Measurements from ENCODE around the gene CIAO3. TPM values are rescaled to one million over a fixed set of nuclear protein-coding genes. Genes with fewer than 3 reads are reported as not detected.

The CIAO3 gene
- polyA plus RNA-seq, 1 donor (not counting 4 experiments of a cell fraction or from before 2014, with no cell fraction given) = 24.9 TPM

- Histone ChIP-seq H3K4me1 (ENCODE audit: control insufficient read depth, extremely low read depth, insufficient read depth, low read length) (peaks cover 24% of the 10 kb centered on the region), H3K4me2 (ENCODE audit: control insufficient read depth, extremely low read depth, insufficient read depth, low read depth, low read length) (peak within 1 kb of the TSS; percentile 70), H3K9ac (ENCODE audit: control insufficient read depth, extremely low read depth, insufficient read depth, low read length) (peak within 1 kb of the TSS; percentile 52), H3K4me3 (ENCODE audit: control insufficient read depth in 2 of 3, extremely low read depth in 1 of 3, insufficient read depth in 2 of 3, low read depth in 1 of 3, low read length in 3 of 3) (peak within 1 kb of the TSS; percentile 54 to 72 (median 54)), H3K27me3 (ENCODE audit: control insufficient read depth, extremely low read depth, insufficient read depth, low read length) (peaks cover 18% of the 10 kb centered on the region), H3K79me2 (ENCODE audit: control insufficient read depth, insufficient read depth, low read length) (peaks cover 8% of the 10 kb centered on the region), H2AFZ (ENCODE audit: control insufficient read depth, low read length) (no peak within 1 kb of the TSS), H3K9me1 (ENCODE audit: control insufficient read depth, extremely low read depth, insufficient read depth, low read length) (no peaks in the 10 kb centered on the region), H3K9me3 (ENCODE audit: control insufficient read depth, low read depth, low read length) (no peaks in the 10 kb centered on the region), H3K27ac (ENCODE audit: control insufficient read depth, insufficient read depth, low read length) (peak within 1 kb of the TSS; percentile 20), H3K36me3 (ENCODE audit: control insufficient read depth in 2 of 2, extremely low read depth in 1 of 2, insufficient read depth in 2 of 2, low read length in 2 of 2) (no peaks in the 10 kb centered on the region), H4K20me1 (ENCODE audit: control insufficient read depth, extremely low read depth, insufficient read depth, low read length) (peaks cover 8% of the 10 kb centered on the region)
- FAIRE-seq (no peak), DNase-seq (ENCODE audit: low read depth, low spot score) (no peak)
- dilution Hi-C loops (cut with MboI; ENCODE audit: extremely low pct_ligation_motif_present, low sequenced_read_pairs) = no loop called here
- TF ChIP-seq CTCF (optimal IDR thresholded peaks at IDR 0.05 in 1 of 3, IDR thresholded peaks at IDR 0.05 in 1 of 3, conservative IDR thresholded peaks at IDR 0.05 in 1 of 3; ENCODE audit: extremely low read depth in 1 of 3, insufficient read depth in 2 of 3, low read length in 3 of 3) = no peak
Measured at GRCh38 chr16:714558-715476, 26.0 kb downstream of the CIAO3 start, which contains the start of gene METRN. Gene METRN, plus strand, starts transcription at chr16:715118. Its CDS starts 172 bp downstream, at chr16:715290.

GRCh38 chr16:714079-714478, 26.7 kb downstream of the CIAO3 start:
- no peak overlapping the region for H2AFZ ChIP-seq (ENCODE audit: control insufficient read depth, low read length)
- dilution Hi-C loops (cut with MboI; ENCODE audit: extremely low pct_ligation_motif_present, low sequenced_read_pairs) = no loop called here

More at GRCh38 chr16:714079-714478, 26.7 kb downstream of the CIAO3 start:
- no peak overlapping the region for H3K9ac ChIP-seq (ENCODE audit: control insufficient read depth, extremely low read depth, insufficient read depth, low read length)
- H3K27ac ChIP-seq (ENCODE audit: control insufficient read depth, insufficient read depth, low read length) = no peak overlapping the region
- DNase-seq (ENCODE audit: low read depth, low spot score) = no peak
- no peak overlapping the region for H3K4me3 ChIP-seq (ENCODE audit: control insufficient read depth in 2 of 3, extremely low read depth in 1 of 3, insufficient read depth in 2 of 3, low read depth in 1 of 3, low read length in 3 of 3)
- peak overlapping the region; percentile 37 for H3K4me2 ChIP-seq (ENCODE audit: control insufficient read depth, extremely low read depth, insufficient read depth, low read depth, low read length)
- H3K36me3 ChIP-seq (ENCODE audit: control insufficient read depth in 2 of 2, extremely low read depth in 1 of 2, insufficient read depth in 2 of 2, low read length in 2 of 2) = no peaks in the 10 kb centered on the region
- peaks cover 6% of the 10 kb centered on the region for H4K20me1 ChIP-seq (ENCODE audit: control insufficient read depth, extremely low read depth, insufficient read depth, low read length)
- peaks cover 26% of the 10 kb centered on the region for H3K27me3 ChIP-seq (ENCODE audit: control insufficient read depth, extremely low read depth, insufficient read depth, low read length)
- TF ChIP-seq CTCF (optimal IDR thresholded peaks at IDR 0.05 in 1 of 3, IDR thresholded peaks at IDR 0.05 in 1 of 3, conservative IDR thresholded peaks at IDR 0.05 in 1 of 3; ENCODE audit: extremely low read depth in 1 of 3, insufficient read depth in 2 of 3, low read length in 3 of 3) = no peak
- no peak for TF ChIP-seq EZH2 (IDR thresholded peaks at IDR 0.05; ENCODE audit: low read length)
- FAIRE-seq = no peak
- H3K4me1 ChIP-seq (ENCODE audit: control insufficient read depth, extremely low read depth, insufficient read depth, low read length) = peaks cover 20% of the 10 kb centered on the region
- peaks cover 8% of the 10 kb centered on the region for H3K79me2 ChIP-seq (ENCODE audit: control insufficient read depth, insufficient read depth, low read length)
- no peaks in the 10 kb centered on the region for H3K9me1 ChIP-seq (ENCODE audit: control insufficient read depth, extremely low read depth, insufficient read depth, low read length)
- H3K9me3 ChIP-seq (ENCODE audit: control insufficient read depth, low read depth, low read length) = no peaks in the 10 kb centered on the region
